ENCODE measurements around the gene RPS3. TPM values are rescaled to one million over a fixed set of nuclear protein-coding genes. Genes with fewer than 3 reads are reported as not detected.

The RPS3 gene
- total RNA-seq, 3 donors from 2014 or later (not counting 1 experiment from before 2014, with no cell fraction given) = 2,027 to 2,376 (median 2,290) TPM

DNA sequence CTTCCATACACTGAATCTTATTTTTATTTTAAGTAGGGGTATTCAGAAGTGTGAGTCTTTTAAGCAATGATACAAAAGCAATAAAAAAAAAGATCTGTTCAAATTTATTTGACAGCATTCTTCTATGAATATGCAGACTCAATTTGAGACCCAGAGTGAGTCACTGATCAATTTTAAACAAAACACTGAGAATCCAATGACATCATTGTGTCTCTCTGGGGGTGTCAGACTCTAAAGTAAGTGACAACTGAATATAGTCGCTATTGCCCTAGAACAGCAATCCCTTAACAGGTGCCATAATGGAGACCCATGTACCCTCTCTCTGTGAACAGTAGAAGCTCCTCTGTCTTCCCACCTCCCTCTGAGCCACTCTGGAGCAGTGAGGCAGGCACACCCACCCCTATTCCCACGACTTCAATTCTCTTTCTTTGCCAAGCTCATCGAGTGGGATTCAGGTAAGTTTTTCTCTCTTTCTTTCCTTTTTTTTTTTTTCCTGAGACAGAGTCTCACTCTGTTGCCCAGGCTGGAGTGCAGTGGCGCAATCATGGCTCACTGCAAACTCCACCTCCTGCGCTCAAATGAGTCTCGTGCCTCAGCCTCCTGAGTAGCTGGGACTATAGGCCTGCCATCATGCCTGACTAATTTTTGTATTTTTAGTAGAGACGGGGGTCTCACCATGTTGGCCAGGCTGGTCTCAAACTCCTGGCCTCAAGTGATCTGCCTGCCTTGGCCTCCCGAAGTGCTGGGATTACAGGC lies 5.1 kb upstream of the RPS3 start:
- ATAC-seq (no peak), DNase-seq (no peak)
- intact Hi-C loops (cut with micrococcal nuclease) = no loop called here
- H3K4me1 Mint-ChIP-seq = peaks cover 3% of the 10 kb centered on the region in 2 donors
- WGBS (ENCODE audit: insufficient coverage) = 83% methylated on average over 8 of the region's 8 CpGs
- H3K36me3 Mint-ChIP-seq = no peaks in the 10 kb centered on the region
- Histone ChIP-seq H3K27ac (ENCODE audit: low read length) (no peak overlapping the region), H3K9me3 (ENCODE audit: control insufficient read depth, insufficient read depth, low read length) (no peaks in the 10 kb centered on the region), H3K27me3 (ENCODE audit: control insufficient read depth, insufficient read depth, low read length) (no peaks in the 10 kb centered on the region), H3K4me1 (ENCODE audit: control insufficient read depth, insufficient read depth, low read length) (peaks cover 4% of the 10 kb centered on the region), H3K4me3 (ENCODE audit: low read length) (no peak overlapping the region), H3K36me3 (ENCODE audit: control insufficient read depth, insufficient read depth, low read length) (no peaks in the 10 kb centered on the region)
- TF ChIP-seq CTCF (IDR thresholded peaks at IDR 0.05) = no peak
- H3K27ac Mint-ChIP-seq = no peak overlapping the region
- H3K4me3 Mint-ChIP-seq = no peak overlapping the region
- no peaks in the 10 kb centered on the region for H3K9me3 Mint-ChIP-seq
- H3K27me3 Mint-ChIP-seq (ENCODE audit: low read depth in 2 of 2) = peaks cover 0 to 6% of the 10 kb centered on the region in 2 donors

DNA sequence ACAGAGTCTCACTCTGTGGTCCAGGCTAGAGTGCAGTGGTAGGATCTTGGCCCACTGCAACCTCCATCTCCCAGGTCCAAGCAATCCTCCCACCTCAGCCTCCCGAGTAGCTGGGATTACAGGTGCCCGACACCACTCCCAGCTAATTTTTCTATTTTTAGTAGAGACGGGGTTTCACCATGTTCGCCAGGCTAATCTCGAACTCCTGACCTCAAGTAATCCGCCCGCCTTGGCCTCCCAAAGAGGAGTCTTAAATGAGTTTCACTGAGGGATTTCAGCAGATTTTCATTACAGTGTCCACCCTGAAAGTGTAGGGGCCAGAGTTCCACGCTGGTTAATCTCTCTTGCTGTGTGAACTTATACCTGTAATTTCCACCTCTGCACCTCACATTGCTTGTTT lies 412 bp upstream of the RPS3 start:
- H3K4me3 ChIP-seq (ENCODE audit: low read length) = no peak overlapping the region
- ATAC-seq = no peak
- H3K9me3 Mint-ChIP-seq = no peaks in the 10 kb centered on the region
- peaks cover 29% of the 10 kb centered on the region for H3K4me1 ChIP-seq (ENCODE audit: control insufficient read depth, insufficient read depth, low read length)
- H3K36me3 Mint-ChIP-seq = peaks cover 7% of the 10 kb centered on the region
- no peaks in the 10 kb centered on the region for H3K9me3 ChIP-seq (ENCODE audit: control insufficient read depth, insufficient read depth, low read length)
- H3K27me3 Mint-ChIP-seq (ENCODE audit: low read depth in 2 of 2) = peaks cover 0 to 6% of the 10 kb centered on the region in 2 donors
- peaks cover 45 to 48% of the 10 kb centered on the region in 2 donors for H3K4me1 Mint-ChIP-seq
- TF ChIP-seq CTCF (IDR thresholded peaks at IDR 0.05) = no peak
- H3K27ac Mint-ChIP-seq = peak overlapping the region; percentile 97 to 98
- WGBS (ENCODE audit: insufficient coverage) = 81% methylated on average over 8 of the region's 8 CpGs
- H3K36me3 ChIP-seq (ENCODE audit: control insufficient read depth, insufficient read depth, low read length) = peaks cover 31% of the 10 kb centered on the region
- intact Hi-C loops (cut with micrococcal nuclease) = no loop called here
- no peak for DNase-seq
- H3K27ac ChIP-seq (ENCODE audit: low read length) = no peak overlapping the region
- H3K27me3 ChIP-seq (ENCODE audit: control insufficient read depth, insufficient read depth, low read length) = no peaks in the 10 kb centered on the region
- H3K4me3 Mint-ChIP-seq = peak overlapping the region; percentile 99

- peak overlapping the region; percentile 99 for H3K4me3 Mint-ChIP-seq
- H3K9me3 Mint-ChIP-seq = no peaks in the 10 kb centered on the region
- peak overlapping the region; percentile 97 to 98 for H3K27ac Mint-ChIP-seq
- peaks cover 51 to 61% of the 10 kb centered on the region in 2 donors for H3K4me1 Mint-ChIP-seq
- H3K27me3 Mint-ChIP-seq (ENCODE audit: low read depth in 2 of 2) = peaks cover 0 to 4% of the 10 kb centered on the region in 2 donors
- no peak for TF ChIP-seq CTCF (IDR thresholded peaks at IDR 0.05)
- peak in 1 of 2 donors; percentile 56 for DNase-seq
- peak overlapping the region; percentile 86 for H3K4me3 ChIP-seq (ENCODE audit: low read length)
- peaks cover 45% of the 10 kb centered on the region for H3K36me3 ChIP-seq (ENCODE audit: control insufficient read depth, insufficient read depth, low read length)
- peaks cover 35% of the 10 kb centered on the region for H3K4me1 ChIP-seq (ENCODE audit: control insufficient read depth, insufficient read depth, low read length)
- no peaks in the 10 kb centered on the region for H3K27me3 ChIP-seq (ENCODE audit: control insufficient read depth, insufficient read depth, low read length)
- 9% methylated on average over 11 of the region's 11 CpGs for WGBS (ENCODE audit: insufficient coverage)
- no peaks in the 10 kb centered on the region for H3K9me3 ChIP-seq (ENCODE audit: control insufficient read depth, insufficient read depth, low read length)
- intact Hi-C loops (cut with micrococcal nuclease) = no loop called here
- peaks cover 12% of the 10 kb centered on the region for H3K36me3 Mint-ChIP-seq
- peak overlapping the region; percentile 92 for H3K27ac ChIP-seq (ENCODE audit: low read length)
- peak in 2 of 3 donors; percentile 3 to 11 for ATAC-seq
These were observed 988 bp downstream of the RPS3 start for GRCh38 chr11:75400146-75400865.

Measured in natural killer cell (primary cell).